Measurements from ENCODE around the gene SMG5.
"Not testable (repeated sequence)": the region's sequence is repeated elsewhere in the genome, so short reads cannot be mapped to it uniquely, and the experiment has no call there.

SMG5 gene, protein sequence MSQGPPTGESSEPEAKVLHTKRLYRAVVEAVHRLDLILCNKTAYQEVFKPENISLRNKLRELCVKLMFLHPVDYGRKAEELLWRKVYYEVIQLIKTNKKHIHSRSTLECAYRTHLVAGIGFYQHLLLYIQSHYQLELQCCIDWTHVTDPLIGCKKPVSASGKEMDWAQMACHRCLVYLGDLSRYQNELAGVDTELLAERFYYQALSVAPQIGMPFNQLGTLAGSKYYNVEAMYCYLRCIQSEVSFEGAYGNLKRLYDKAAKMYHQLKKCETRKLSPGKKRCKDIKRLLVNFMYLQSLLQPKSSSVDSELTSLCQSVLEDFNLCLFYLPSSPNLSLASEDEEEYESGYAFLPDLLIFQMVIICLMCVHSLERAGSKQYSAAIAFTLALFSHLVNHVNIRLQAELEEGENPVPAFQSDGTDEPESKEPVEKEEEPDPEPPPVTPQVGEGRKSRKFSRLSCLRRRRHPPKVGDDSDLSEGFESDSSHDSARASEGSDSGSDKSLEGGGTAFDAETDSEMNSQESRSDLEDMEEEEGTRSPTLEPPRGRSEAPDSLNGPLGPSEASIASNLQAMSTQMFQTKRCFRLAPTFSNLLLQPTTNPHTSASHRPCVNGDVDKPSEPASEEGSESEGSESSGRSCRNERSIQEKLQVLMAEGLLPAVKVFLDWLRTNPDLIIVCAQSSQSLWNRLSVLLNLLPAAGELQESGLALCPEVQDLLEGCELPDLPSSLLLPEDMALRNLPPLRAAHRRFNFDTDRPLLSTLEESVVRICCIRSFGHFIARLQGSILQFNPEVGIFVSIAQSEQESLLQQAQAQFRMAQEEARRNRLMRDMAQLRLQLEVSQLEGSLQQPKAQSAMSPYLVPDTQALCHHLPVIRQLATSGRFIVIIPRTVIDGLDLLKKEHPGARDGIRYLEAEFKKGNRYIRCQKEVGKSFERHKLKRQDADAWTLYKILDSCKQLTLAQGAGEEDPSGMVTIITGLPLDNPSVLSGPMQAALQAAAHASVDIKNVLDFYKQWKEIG

DNA sequence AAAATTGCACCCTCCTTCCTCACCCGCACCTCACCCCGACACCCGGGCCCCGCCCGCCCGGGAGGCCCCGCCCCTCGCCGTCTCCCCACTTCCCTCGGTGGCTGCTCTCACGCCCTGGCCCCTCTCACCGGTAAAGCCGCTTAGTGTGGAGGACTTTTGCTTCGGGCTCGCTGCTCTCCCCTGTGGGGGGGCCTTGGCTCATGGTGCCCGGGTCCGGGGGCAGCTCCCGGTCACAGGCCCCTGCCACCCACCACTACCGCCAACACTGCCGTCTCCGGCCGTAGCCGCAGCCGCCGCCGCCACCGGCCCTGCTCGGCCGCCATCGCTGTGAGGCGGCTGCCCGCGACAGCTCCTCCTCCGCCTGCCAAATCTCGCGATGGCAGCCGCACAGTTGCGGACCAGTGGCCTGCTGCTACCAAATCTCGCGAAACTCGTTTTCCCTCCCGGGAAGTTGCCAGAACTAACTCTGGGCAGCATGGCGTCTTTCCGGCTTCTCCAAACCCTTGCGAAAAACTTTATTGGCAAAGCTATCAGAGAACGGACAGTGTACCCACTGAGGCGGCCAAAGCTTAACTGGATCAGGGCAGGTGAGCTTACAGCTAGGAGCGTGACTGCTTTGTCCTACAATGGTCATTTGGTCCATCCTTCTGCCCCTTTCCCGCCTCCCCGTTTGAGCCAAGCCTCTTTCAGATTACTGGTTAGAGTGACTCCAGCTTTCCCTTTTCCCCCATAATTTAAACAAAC lies at the start of gene SMG5:
Gene SMG5 (minus strand): TSS at position 347 of the 744 bp plus-strand sequence. CDS start 145 bp downstream, at position 202.
- DNase-seq (ENCODE audit: low spot score): peak; percentile 97

DNA sequence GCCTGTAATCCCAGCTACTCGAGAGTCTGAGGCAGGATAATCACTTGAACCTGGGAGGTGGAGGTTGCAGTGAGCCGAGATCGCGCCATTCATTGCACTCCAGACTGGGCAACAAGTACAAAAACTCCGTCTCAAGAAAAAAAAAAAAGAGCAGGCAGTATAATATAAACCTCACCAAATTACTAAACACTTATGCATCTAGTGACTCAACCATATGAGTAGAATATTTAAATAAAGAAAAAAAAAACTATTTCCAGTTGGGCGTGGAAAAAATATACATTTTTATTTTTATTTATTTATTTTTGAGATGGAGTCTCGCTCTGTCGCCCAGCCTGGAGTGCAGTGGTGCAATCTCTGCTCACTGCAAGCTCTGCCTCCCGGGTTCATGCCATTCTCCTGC lies 40.6 kb upstream of the SMG5 start:
- not testable (repeated sequence) for DNase-seq (ENCODE audit: low spot score)

DNA sequence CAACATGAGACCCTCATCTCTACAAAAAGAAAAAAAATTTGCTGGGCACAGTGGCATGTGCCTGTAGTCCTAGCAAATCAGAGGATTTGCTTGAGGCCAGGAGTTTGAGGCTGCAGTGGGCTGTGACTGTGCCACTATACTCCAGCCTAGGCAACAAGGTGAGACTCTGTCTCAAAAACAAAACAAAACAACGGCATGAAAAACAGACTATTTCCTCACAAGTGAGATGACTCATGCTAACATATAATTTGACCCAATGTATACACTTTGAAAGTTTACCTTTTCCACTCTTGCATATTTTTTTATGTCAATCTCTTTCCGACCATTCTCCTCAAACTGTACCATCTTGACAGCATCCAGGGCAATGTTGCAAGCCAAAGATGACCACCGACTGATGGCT lies 37.9 kb upstream of the SMG5 start:
- no peak for DNase-seq (ENCODE audit: low spot score)

DNA sequence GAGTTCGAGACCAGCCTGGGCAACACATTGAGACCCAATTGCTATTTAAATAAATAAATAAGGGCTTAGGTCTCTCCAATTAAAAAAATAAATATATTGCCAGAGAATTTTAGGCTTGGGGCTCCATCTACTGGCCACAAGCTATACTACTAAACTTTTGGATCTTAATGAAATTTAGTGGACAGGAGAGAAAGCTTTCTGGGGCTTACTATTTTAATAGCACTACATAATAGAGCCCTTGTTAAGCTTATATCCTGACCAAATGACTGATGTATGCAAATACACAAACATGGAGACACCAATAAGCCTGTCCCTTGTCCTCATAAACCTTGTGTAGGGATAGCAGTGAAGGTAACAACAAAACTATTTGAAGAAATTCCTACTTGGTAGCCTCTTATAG lies 37.0 kb upstream of the SMG5 start:
- DNase-seq (ENCODE audit: low spot score): peak; percentile 17

DNA sequence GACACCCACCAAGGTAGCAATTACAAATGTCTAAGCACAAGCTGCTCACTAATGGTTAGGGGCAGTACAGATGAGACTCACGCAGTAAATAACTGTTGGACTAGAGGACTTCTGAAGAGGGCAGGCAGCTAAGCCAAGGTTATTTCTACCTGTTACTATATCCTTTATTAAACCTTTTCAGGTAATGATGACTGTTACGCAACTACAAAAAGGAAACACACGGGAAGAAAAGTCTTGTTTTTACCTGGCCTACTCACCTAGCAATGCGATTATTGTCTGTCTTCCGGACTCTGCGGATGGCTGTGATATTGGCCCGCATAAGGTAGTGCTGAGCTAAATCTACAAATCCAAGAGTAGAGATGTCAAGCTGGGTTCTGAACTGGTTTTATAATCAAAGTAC lies 34.3 kb upstream of the SMG5 start:
- no peak for DNase-seq (ENCODE audit: low spot score)

DNA sequence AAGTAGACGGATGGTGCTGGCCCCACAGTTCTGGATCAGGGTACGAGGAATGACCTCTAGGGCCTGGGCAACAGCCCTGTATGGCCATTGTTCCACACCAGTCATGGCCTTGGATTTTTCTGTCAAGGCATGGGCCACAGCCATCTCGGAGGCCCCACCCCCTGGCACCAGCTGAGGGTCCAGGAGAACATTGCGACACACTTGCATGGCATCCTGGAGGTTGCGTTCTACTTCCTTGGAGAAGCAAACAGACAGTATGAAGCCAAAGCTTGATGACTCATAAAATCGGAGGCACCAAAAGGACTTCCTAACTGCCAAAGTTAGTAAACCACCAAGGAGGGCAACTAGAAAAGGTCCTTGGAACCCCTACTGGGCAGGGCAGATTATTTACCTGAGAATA lies 28.3 kb upstream of the SMG5 start:
- no peak for DNase-seq (ENCODE audit: low spot score)

DNA sequence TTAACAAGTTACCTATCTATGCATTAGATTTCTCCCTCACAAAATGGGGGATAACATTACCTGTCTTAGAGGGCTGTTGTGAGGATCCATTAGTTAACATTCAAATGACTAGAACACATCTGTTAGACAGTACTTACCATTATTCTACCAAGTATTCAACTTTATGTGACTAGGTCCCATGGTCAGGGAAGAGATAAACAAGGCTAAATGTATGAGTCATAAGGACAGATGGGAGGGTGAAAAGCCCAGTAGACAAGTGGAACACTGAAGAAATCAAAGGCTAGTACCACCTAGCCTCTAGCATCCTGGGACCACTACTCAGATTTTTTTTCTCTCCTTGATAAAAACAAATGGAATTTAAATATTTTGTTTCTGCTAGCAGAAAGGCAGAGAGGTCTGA lies 25.5 kb upstream of the SMG5 start:
- DNase-seq (ENCODE audit: low spot score): no peak

DNA sequence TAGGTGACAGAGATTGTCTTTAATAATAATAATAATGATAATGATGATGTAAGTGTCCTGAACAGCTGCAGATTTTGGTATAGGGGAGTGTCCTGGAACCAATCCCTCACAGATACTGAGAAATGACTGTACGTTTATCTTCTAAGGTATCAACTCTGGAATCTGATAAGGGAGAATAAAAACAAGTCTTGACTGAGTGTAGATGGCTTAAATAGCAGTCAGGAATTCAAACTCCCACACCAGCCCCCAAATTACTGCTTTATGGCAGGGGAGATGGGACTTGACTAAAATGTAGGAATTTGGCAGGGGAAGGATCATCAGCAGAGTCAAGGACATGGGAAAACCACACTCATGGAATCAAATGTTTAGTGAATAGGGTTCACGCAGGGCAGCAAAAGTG lies 22.6 kb upstream of the SMG5 start:
- no peak for DNase-seq (ENCODE audit: low spot score)

DNA sequence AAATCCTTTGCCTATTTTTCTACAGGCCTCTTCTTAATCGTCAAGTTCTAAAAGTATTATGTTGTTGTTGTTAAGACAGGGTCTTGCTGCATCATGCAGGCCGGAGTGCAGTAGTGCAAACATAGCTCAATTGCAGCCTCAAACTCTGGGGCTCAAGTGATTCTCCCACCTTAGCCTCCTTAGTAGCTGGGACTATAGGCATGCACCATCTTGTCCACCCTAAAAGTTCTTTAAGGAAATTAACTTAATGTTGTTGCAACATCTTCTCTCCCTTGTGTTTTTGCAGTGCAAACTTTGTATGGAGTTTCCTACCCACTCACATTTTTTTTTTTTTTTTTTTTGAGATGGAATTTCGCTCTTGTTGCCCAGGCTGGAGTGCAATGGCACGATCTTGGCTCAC lies 20.6 kb upstream of the SMG5 start:
- no peak for DNase-seq (ENCODE audit: low spot score)

DNA sequence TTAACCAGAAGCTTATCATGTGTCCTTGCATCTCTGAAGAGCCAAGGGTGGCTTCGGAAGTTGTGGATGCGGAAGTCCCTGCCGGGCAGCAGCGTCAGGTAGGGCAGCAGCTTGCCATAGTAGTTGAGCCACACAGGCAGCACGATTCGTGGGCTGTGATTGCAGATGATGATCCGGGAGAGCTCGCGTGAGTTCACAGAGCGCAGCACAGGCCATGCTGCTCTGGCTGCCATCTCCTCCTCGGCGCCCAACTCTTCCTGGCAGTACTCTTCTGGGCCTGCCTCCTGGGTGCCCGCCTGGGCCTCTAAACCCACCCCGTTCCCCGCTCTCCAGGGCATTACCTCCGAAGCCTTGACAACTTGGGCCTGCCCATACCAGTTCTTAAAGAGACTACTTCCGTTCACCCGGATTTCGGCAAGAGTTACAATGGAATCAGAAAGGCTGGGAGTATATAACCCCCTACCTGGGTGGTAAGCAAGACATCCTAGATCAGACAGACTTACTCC lies 16.3 kb upstream of the SMG5 start, which contains the start of gene VHLL:
Gene VHLL (minus strand): TSS at position 456 of the 506 bp plus-strand sequence. CDS start 118 bp downstream, at position 338.
- DNase-seq (ENCODE audit: low spot score): no peak

DNA sequence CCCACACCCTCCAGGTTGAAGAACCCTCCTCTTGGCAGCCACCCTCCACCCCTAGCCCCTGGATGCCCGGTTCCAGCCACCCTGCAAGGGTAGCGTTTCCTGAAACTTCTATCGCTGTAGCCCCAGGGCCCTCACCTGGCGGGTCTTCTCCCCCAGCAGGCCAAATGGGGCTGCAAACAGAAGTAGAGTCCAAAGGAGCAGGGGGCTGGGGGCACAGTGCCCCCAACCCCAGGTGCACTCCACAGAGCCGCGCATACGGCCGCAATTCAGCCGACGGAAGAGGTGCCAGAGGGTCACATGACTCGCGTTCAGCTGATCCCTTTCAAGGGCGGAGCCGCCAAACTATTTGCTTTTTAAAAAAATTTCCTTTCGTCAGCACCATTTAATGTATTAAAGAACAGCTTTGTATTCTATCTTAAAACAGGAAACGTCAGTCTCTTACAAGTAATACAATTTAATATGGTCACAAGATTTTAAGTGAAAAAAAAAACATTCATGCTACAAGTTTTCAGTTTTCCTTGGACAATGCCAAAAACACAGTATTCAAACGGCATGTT lies 12.8 kb upstream of the SMG5 start, which contains the start of gene GLMP:
Gene GLMP (minus strand): TSS at position 289 of the 557 bp plus-strand sequence. CDS start 34 bp downstream, at position 255.
- peak; percentile 75 for DNase-seq (ENCODE audit: low spot score)

DNA sequence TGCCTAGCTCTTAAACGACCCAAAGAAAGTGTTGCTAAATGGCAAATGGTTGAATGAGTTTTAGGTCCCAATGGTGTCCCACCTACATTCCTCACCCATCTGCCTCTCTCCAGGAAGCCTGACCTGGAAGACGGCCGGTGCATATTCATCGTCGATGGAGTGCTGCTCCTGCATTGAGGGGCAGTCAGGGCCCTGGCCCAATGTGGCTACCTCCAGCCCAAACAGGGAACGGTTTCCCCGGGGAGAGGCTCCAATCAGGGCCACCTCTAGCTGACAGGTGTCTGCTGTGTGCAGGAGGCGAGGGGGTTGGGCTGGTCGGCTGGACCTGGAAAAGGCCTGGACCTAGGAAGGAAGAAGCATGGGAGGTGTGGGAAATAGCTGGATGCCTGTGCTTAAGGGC lies 11.3 kb upstream of the SMG5 start:
- no peak for DNase-seq (ENCODE audit: low spot score)

DNA sequence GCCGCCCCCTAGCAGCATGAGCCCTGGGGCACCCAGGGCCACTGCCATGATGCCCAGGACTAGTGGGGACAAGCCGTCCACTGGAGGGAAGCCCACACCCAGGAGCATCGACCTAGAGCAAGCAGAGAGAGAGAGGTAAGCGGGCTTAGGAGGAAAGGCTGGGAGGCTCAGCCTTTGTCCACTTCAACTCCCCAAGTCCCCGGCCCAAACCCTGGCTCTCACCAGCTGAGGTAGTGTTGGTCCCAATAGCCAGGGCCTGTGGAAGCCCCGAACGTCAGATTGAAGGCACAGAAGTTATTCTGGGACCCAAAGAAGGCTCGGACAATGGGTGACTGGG lies 10.4 kb upstream of the SMG5 start:
- no peak for DNase-seq (ENCODE audit: low spot score)

DNA sequence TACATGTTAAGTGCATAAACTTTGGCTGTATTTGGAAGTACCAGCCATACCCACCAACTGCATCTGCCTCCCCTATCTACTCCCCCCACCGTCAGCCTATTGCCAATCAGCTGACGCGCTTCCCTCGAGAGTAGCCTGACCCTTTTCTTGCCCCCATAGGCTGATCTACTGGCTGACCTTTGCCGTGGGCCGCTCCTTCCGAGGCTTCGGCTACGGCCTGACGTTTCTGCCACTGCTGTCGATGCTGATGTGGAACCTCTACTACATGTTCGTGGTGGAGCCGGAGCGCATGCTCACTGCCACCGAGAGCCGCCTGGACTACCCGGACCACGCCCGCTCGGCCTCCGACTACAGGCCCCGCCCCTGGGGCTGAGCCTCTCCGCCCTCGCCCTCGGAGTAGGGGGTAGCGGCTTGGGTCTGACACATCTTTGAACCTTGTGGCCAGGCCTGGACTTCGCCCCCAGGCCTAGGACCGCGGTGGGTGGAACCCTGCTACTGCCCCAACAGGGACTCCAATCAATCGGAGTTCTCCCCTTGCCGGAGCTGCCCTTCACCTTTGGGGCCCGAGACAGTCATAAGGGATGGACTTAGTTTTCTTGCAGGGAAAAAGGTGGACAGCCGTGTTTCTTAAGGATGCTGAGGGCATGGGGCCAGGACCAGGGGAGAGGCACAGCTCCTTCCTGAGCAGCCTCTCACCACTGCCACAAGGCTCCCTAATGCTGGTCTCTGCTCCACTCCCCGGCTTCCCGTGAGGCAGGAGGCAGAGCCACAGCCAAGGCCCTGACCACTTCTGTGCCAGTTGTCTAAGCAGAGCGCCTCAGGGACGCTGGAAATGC lies 8.8 kb upstream of the SMG5 start:
- peak; percentile 75 for DNase-seq (ENCODE audit: low spot score)

DNA sequence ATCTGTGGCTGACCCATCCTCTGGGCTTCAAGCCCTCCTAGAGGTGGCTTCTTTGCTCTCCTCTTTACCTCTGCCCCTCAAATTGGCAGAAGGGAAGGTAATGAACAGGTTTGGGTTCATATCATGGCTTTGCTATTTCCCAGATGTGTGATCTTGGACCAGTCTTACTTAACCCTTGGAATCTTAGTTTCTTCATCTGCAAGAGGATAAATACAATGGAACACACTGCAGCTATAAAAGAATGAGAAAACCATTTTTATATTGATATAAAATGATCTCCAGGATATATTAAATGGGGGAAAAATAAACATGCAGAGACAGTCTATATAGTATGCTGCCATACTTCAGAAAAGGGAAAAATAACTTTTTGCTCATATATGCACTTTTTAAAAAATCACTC lies 7.2 kb upstream of the SMG5 start:
- DNase-seq (ENCODE audit: low spot score): no peak

DNA sequence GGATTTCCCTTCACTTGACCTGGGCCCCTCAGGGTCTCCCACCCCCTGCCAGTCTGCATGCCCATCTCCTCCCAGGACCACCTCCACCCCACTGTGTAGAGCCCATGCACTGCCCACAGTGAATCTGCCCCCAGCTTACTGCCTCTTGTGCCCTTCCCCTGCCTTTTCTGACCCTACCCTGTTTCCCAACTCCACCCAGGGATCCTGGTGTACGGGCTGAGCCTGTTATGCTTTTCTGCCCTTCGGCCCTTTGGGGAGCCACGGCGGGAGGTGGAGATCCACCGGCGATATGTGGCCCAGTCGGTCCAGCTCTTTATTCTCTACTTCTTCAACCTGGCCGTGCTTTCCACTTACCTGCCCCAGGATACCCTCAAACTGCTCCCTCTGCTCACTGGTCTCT lies 3.4 kb upstream of the SMG5 start:
- DNase-seq (ENCODE audit: low spot score): no peak

DNA sequence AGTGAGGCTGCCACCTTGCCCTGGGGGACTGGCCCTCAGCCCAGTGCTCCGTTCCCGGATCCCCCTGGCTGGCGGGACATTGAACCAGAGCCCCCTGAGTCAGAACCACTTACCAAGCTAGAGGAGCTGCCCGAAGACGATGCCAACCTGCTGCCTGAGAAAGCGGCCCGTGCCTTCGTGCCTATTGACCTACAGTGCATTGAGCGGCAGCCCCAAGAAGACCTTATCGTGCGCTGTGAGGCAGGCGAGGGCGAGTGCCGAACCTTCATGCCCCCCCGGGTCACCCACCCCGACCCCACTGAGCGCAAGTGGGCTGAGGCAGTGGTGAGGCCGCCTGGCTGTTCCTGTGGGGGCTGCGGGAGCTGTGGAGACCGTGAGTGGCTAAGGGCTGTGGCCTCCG lies 2.8 kb upstream of the SMG5 start:
- no peak for DNase-seq (ENCODE audit: low spot score)

DNA sequence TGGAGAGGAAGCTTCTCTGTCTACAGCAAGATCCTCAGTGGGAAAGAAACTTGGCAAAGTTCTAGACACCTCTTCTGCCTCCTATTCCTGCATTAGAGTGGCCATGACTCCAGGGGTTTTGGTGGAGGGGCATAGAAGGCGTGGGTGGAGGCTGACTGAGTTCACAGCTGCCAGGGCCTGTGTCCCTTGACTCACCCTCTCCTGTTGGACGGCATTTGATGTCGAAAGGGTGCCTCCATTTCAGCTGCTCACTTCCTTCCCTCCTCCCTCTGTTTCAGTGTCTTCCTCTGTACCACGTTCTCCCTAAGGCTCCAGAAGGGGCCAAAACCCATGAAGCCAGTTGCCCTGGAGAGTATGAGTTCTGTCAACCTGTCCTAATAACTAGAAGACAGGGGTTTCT lies 2.1 kb upstream of the SMG5 start:
- no peak for DNase-seq (ENCODE audit: low spot score)

DNA sequence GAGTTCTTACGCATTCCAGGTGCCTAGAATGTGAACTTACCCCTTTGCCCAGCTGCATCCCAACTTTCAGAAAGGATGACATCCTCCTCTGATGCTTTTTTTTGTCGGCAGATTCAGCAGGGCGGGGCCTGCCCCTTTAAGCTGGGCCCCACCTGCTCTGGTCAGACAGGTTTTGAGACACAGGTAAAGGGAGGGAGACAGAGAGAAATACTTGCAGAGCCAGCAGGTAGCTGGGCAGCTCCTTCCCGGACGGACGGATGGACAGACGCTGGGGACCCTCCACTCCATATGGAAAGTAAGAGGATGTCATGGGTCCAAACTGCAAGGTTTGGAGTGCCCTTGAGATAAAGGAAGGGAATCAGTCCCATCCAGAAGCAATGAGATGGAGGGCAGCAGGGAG lies 1.5 kb upstream of the SMG5 start, which contains the start of gene TMEM79:
Gene TMEM79 (plus strand): TSS at position 214 of the 400 bp plus-strand sequence. CDS start 902 bp downstream, outside the sequence.
- no peak for DNase-seq (ENCODE audit: low spot score)

DNA sequence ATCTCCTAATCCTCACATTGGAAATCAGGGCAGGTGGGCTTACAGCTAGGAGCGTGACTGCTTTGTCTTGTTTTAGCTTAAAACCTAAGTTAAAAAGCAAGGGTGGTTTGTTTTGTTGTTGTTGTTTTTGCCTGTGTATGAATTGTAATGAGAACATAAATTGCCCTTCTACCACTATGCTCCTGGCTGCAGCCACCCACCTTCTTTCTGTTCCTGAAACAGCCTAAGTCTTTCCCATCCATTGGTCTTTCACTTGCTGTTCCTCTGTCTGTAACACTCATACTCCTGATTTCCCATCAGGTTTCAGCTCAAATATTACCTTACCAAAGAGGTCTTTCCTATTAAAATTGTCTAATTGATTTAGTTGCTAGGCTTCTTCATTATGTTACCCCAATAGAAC lies 896 bp upstream of the SMG5 start:
- DNase-seq (ENCODE audit: low spot score): no peak
